NOMO-1 treated with dmso at 0.1 percent for 144 hours (cell line): ENCODE measurements around the gene SMYD3.

Experiments
- DNase-seq: peaks from one replicate; lab custom pipeline; 2025; ENCODE audit not compliant: unreplicated experiment; lab: John Stamatoyannopoulos, UW

The SMYD3 gene

DNA sequence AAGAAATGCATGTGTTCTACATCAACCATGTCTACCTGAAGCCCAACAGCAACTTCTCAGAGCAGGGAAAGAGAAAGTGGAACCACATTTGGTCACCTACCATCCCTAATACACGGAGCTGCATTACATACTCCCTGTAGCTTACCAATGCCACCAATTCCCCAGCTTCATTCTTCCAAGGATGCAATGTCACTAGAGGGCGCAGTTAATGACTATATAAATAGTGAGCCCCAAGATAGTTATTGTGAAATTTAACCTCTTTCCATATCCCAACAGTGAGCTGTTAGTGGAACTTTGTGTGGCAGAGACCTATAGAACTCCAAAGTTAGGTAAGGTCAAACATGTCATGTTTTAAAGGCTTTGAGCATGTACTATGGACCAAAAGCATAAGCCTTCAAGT, 618.3 kb downstream of the SMYD3 start:
- no peak for DNase-seq

DNA sequence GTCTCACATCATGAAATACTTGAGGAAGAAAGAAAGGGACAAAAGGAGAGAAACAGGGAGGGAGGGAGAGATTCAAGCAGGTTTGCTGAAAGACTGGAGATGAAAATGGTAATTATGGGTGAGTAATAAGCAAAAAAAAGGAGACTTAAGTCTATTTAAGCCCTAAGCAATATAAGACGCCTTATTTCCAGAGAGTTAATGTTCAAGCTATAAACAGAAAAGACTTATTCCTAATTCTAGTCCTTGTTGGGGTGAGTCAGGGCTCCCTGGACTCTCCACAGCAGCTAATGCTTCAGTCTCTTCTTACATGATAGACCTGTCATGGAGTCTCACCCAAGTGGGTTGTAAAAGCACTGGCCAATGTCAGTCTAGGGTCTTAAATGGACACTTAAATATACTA, 619.2 kb downstream of the SMYD3 start:
- DNase-seq = no peak

DNA sequence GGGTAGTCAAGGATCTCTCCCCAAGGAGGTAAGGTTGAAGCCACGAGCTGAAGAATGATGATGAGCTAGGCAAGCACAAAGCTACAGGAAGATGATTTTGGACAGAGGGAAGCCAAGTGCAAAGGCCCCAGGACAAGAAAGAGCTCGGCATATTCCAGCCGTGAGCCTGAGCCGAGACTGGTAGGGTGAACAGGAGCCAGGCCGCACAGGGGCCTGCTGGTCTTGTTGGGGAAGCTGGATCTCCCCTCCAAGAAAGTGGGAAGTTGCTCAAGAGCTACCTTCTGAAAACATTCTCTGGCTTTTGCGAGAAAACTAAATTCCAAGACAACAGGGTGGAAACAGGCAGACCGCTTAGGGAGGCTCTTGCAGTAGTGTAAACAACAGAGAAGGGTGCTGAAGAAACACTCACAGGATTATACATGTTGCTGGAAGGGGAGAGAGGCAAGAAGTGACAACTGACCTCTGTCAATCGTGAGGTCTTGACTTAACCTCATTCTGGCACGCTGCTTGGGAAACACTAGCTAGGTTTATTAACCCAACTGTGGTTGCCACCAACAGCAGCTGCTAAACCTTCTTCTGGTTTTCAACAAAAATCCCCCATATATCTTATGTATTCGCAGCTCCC, 625.2 kb downstream of the SMYD3 start:
- DNase-seq = no peak

DNA sequence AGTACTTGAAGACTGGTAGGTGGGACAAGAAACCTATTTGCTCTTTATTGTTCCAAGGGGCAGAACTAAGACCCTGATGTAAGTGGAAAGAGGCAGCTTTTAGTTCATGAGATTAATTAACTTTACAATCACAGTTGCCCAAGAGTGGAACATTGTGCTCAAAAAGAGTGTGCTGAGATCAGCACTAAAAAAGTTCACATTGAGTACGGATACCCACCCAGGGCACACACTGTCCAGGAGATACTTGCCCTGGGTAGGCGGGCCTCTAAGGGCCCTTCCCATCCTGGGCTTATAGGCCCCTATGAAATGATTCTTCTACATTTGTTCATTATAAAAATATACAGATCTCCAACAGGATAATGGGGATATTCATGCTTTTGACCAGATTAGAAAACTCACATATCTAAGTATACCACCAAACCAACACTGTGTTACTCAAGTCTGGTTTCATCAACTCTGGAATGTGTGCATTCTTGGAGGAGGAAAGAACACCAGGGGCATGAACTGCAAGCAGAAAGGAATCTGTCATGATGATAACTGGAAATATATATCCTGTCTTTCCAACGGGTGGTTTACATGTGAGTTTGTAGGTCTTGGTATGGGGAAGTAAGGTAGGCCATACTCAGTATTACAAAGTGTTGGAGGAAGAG, 626.2 kb downstream of the SMYD3 start:
- DNase-seq = no peak

DNA sequence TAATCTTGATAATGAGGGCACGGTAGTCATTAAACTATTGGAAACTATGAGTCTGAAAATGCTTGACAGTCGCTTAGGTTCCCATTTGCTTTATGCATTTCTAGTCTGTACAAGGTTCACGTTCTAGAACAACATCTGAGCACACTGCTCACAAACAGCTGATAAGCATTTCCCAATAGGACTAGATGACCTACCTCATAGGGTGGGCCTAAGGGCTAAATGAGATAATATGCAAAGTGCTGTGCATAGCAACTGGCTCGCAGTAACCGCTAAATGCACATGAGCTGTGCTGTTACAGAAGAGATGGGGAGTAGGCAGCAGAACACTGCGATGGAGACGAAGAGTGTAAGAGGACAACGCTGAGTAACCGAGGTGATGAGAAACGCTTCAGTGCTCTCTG, 628.0 kb downstream of the SMYD3 start:
- DNase-seq = no peak

DNA sequence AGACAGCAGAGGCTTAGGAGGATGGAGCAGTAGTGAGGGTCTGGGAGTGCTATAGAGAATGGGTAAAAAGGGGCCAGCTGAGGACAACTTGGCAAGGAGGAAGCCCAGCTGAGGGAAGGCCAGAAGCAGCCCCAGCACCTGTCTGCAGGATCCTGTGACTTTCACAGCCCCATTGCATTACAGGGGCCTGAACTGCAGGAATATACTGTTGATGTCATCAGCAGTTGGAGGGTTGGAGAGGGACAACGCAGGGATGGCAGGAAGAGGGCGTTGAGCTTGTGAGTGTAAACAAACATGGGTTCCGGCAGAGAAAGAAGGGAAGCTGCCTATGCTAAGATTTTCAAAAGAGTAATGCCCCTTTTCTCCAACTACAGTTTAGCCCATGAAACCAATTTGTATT, 628.5 kb downstream of the SMYD3 start:
- DNase-seq = no peak

DNA sequence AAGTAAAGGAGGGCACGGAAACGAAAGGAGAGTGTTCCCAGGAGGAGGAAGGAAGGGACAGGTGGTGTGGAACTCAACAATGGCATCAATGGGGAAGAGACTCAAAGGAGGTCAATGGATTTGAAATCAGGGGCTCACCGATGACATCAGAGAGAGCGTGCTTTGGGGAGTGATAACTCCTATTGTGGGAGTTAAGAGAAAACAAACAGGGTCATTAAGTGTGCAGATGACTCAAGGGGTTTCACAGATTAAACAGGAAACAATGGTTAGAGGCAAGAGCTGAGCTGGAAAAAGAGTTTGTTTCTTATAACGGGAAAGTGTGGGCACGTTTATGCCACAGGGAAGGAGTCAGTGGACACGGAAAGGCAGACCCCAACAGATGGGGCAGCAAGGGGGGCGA, 629.1 kb downstream of the SMYD3 start:
- DNase-seq = no peak

DNA sequence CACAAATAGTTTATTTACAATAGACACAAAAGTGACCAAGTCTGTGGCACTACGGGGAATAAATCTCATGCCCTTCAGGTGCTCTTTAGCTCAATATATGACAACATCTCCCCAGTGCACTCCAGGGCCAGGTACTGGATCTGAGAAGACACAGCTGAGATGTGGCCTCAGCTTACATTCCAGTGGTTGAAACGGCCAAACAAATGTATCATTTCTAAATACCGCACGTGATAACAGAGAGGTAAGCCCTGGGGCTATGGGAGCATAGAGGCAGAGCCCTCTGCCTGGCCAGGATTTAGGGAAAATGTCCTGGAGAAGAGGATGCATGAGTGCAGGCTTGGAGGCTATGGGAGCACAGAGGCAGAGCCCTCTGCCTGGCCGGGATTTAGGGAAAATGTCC, 630.5 kb downstream of the SMYD3 start:
- DNase-seq = no peak

DNA sequence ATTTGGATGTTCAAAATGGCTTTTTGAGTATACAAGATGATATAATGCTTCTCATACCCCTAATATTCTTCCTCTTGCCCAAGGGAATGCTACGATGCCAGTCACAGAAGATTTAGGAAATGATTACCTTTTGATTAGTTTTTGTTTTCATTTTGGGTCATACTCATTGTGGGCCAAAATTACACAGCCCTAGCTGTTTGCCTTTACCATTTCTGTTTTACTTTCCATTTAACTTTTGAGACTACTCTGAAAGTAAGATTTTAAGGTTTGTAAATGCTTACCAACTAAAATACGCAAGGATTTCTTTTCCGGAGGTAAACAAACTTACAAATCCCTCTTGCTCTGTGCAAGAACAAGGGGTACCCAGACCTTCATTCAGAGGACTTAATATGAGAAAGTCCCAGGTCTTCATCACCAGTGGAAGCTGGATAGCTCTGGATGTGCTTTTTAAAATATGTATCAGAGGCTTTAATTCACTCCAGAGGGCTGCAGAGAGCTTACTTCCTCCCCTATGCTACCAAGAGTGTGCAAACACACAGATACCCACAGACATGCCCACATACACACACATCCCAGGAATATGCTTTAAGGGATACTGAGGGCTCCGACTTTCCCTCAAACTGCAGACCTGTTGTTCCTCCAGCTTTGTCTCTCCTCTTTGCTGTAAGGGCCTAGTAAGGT, 631.4 kb downstream of the SMYD3 start:
- no peak for DNase-seq

DNA sequence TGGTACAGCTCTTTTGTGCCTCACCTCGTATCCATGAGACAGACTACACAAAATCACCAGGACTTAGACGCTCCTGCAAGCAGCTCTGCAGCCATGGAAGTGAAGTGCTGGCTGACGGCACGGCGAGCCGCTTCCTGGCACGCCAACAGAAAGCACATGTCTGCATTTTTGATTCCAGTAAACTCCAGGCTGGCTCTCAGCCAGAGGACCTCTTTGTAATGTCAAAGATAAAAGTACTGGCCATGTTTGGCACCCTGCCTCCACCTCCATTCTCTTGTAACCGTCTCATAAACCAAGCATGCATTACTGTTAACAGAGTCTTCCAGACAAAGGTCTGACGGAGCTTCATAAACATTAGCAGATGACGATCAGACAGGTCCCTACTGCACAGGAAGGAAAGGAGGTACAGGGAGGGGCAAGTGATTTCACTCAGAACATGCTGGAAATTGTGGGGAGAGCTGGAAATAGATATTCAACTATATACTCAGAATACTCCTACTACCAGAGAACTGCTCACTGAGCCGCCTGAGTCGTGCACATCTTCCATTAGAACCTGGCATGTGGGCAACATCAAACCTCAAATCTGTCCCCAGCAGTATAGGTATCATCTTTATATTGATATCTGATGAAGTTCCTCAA, 632.0 kb downstream of the SMYD3 start:
- DNase-seq = no peak

DNA sequence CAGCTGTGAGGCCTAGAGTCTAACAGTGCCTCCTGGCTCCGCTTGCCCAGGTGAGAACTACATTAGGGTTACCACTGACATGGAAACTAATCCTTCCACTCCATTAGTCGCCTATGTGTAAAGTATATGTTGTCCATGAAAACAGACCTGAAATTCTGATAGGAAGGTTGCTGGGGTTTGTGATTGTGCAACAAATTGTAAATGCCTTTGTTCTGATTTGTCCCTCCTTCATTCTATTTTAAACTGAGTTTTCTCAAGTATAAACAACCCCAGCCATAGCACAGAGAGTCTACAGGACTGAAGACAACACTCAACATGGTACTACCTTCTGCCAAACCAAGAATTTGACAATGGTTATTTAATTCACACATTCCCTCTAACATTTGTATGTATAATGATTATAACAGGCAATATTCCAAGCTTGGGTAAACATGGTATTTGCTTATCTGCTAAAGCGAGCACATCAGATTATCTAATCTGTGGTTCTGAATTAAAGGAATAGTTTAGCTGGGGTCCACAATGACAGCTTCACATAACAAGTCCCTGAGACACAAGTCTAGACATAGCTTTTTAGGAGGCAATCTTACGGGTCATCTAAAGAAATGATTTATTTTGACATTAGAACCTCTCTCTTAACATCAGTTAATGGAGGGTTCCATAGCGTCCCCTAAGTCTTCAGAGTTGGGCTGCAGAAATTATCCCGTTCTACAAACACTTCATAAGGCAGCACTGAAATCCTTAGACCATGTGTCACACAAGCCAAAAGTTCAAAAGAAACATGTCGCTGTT, 633.0 kb downstream of the SMYD3 start:
- no peak for DNase-seq

DNA sequence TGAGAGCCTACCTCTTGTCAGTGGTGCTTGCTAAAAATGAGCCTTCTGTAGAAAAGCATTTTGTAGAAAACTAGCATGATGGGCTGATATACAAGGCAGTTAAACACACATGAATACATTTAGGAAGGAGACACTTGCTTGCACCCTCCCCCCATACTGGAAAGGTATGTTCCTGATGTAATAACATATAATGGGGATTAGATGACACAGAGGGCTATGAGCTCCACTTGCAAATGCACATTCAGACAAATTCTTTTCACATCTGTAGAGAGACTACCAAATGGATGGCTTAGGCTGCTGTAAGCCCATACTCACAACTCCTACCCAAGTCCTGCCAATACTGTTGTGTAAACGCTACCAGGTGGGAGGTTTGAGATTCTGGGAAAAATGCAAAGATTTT, 634.0 kb downstream of the SMYD3 start:
- no peak for DNase-seq

DNA sequence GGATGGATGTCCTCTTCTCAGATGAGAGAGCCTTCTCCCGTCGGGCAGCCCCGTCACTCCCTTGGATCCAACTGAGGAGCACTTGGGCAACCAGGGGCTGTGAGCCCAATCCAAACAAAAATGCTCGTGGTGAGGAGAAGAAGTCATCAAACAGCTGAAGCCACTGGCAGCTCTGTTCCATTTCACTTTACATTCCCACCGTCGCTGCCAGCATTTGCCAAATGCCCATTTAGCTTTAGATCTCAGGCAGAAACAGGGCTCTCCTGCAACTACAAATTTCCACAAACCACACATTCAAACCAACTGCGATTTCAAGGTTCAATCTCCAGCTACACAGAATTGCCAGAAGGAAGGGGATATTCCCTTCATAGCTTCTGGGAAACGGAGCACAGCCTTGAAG, 634.6 kb downstream of the SMYD3 start:
- DNase-seq = no peak

DNA sequence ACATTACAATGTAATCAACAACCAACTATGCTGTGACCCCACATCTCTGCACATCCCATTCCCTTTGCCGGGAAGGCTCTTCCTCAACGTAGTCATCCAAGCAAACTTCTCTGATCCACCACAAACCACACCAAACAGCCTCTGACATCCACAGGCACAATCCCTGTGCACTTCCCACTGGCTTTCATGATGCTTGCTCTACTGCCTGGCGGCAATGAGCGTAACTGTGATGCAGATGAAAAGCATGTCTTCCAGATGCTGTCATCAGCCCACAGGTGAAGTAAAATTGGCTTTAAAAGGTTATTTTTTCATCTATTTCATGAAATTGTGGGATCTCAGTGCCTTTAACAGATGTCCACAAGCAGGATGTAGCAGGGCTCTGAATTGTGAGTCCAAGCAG, 635.2 kb downstream of the SMYD3 start:
- no peak for DNase-seq

DNA sequence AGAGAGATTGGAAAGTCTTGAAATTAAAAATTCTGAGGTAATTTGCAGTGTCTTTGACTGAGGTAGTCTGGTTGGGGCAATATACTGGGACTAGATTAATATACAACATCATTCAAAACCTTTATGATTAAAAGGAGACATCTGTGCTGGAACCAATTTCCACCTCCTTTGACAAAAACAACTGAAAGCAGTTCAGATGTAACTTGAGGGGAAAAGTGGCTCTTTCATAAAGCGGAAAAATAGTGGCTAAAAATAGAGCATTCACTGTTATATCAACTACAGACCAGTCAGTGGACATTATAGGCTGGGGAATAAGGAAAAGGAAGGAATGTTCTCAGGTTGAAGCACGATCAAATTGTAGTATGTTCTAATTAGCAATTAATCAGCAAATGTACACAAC, 635.9 kb downstream of the SMYD3 start:
- no peak for DNase-seq

DNA sequence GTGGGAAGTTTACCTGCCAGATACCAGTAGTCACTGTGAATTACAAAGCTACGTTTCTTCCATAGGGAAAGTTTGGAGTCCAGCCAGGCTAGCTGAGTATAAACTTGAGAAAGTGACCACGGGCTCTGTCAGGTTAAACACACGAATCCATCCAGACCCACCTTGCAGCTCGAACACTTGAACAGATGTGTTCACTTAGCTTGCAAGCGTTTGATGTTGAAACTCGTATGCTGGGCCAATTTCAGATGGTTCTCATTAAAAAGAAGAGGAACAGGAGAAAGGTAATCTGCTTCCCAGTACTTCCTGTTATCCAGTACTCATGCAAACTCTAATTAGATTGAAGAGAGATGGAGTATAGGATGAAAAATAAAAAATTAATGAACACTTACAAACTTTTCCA, 636.4 kb downstream of the SMYD3 start:
- DNase-seq = no peak

DNA sequence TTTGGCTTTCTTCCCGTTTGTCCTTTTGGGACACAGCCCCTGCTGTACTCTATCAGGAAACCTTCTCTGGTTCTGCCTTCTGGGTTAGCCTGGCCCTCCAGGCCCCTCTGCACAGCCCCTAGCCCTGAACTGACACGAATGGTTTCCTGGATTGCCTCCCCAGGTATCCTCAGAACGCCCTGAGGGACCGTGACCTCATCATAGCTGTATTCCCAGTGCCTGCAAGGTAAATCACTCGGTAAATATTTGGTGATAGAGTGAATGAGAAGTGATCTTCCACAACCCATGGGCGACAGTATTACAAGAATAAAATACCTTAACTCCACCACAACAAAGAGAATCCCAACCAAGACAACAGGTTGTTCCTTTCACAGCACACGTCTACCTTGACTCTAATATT, 637.2 kb downstream of the SMYD3 start:
- no peak for DNase-seq

DNA sequence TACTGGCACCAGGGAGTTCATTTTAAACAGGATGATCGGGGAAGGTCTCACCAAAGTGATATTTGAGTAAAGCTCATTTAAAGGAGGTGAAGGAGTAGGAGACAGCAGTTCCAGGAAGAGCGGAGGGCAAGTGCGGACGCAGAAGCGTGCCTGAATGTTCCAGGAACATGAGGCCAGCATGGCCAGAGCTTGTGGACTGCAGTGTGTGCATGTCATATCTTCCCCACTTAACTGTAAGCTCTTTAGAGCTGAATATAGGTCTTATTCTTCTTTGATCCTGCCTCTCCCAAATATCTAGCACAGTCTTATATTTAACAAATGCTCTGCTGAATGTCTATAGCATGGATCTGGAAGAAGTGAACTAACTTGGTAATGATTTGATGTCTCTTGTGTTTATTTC, 639.3 kb downstream of the SMYD3 start:
- no peak for DNase-seq

DNA sequence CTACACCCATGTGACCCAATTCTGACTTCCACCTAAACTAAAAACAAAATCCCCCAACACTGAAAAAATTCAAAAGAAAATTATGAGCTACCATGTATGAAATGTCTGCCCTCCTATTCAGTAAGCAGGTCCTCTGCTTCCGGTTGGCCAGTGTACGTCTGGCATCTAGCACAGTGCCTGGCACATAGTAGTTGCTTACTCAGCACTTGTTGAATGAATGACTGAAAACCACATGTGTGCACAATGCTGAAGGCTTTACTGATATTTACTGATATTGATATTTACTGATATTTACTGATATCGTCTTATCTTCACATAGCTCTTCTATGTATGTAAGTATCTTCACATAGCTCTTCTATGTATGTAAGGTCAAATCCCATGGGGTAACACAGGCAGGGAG, 642.2 kb downstream of the SMYD3 start:
- DNase-seq = no peak

DNA sequence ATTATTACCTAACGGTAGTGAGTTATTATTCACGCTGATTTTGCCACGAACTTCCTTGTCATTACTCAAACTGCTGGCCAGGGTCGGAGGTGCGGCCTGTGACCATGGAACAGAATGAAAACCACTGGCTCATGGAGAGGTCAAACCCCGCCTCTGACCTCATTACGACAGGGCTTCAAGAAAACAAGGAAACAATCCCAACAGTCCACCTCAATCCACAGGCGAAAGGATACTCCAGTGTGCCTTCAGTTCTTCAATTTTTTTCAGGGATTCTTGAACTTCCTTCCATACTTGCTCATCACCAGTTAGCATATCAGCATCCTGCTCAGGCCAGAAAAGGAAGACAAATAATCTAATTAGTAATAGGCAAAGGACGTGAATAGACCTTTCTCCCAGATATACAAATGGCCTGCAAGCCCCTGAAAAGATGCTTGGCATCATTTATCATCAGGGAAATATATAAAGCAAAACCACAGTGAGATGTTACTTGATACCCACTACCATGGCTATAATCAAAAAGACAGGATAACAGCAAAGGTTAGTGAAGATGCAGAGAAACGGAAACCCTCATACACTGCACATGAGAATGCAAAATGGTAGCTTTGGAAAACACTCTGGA, 643.4 kb downstream of the SMYD3 start:
- DNase-seq = no peak
